ENCODE results near the gene C1QTNF2. TPM values are rescaled to one million over a fixed set of nuclear protein-coding genes. Genes with fewer than 3 reads are reported as not detected.

Gene C1QTNF2
- total and polyA plus RNA-seq, 2 of the 8 experiments (the other 6 are each of a cell fraction or from before 2014, with no cell fraction given), result 1.0 to 2.0 TPM

DNA sequence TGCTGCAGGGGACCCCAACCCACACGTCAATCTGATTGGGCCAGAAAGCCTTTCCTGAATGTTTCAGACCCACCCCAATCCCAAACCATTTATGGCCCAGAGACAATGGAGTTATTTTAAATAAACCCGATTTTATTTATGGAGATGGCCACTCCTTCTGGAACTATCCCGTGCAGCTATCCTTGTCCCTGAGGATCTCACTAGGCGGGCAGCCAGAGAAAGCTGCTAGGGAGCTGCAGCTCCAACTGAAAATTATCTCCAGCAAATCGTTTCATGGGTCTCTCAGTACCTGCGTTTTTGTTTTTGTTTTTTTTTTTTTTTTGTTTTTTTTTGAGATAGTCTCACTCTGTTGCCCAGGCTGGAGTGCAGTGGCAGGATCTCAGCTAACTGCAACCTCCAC is 23.0 kb downstream of the C1QTNF2 start:
- H2BK12ac ChIP-seq (ENCODE audit: low read depth, low read length), result no peak overlapping the region
- no peak overlapping the region for H2BK120ac ChIP-seq (replicated peaks; ENCODE audit: low read depth, low read length)
- H3K4ac ChIP-seq (replicated peaks; ENCODE audit: insufficient read length, low read depth, low read length), result no peak overlapping the region
- TF ChIP-seq ATF2 (IDR thresholded peaks at IDR 0.05; ENCODE audit: low read length) (no peak), MAX (IDR thresholded peaks at IDR 0.05) (no peak)
- no peak overlapping the region for H3K27ac ChIP-seq (ENCODE audit: low read depth, low read length)
- H3K27me3 ChIP-seq (replicated peaks in 1 of 4; ENCODE audit: control insufficient read depth in 3 of 4, extremely low read depth in 1 of 4, insufficient read depth in 3 of 4, low read length in 3 of 4), result no peaks in the 10 kb centered on the region
- H2BK5ac ChIP-seq (ENCODE audit: low read depth, low read length), result no peak overlapping the region
- no peak overlapping the region for H3K56ac ChIP-seq (replicated peaks; ENCODE audit: insufficient read length, low read depth, low read length)
- H3K23ac ChIP-seq (ENCODE audit: insufficient read length), result no peak overlapping the region
- H3K9me3 ChIP-seq (ENCODE audit: insufficient read depth in 2 of 2, low read depth in 1 of 2, low read length in 1 of 2), result no peaks in the 10 kb centered on the region
- H3K36me3 ChIP-seq (ENCODE audit: control insufficient read depth in 2 of 4, insufficient read depth in 4 of 4, low read length in 3 of 4), result no peaks in the 10 kb centered on the region
- H2AFZ ChIP-seq (ENCODE audit: low read length), result no peak overlapping the region
- H4K5ac ChIP-seq (ENCODE audit: insufficient read length, low read depth, low read length), result no peak overlapping the region
- no peak overlapping the region for H2BK20ac ChIP-seq (ENCODE audit: low read length)
- H3K9ac ChIP-seq (replicated peaks in 1 of 4; ENCODE audit: extremely low read depth in 1 of 4, low read depth in 3 of 4, low read length in 3 of 4), result no peak overlapping the region
- H4K20me1 ChIP-seq (replicated peaks in 1 of 2; ENCODE audit: control insufficient read depth in 1 of 2, insufficient read depth in 2 of 2, low read length in 2 of 2), result no peaks in the 10 kb centered on the region
- no peak overlapping the region for H2AK5ac ChIP-seq (ENCODE audit: low read depth, low read length)
- H3K18ac ChIP-seq (ENCODE audit: extremely low read depth, low read length), result no peak overlapping the region
- H4K8ac ChIP-seq (ENCODE audit: extremely low read depth, insufficient read depth, low read length), result no peak overlapping the region
- no peaks in the 10 kb centered on the region for H3K79me2 ChIP-seq (ENCODE audit: control insufficient read depth in 1 of 2, insufficient read depth in 2 of 2, low read length in 2 of 2)
- POLR2A ChIA-PET (ENCODE audit: partially characterized antibody), result interaction anchor here (1.5 kb wide), 1 partner anchor 10 kb away, joined by 4 read pairs; no protein-coding TSS in a partner anchor
- H2BK15ac ChIP-seq (ENCODE audit: low read length), result no peak overlapping the region
- H4K91ac ChIP-seq (replicated peaks; ENCODE audit: insufficient read length, low read length), result no peak overlapping the region
- CTCF ChIA-PET (ENCODE audit: partially characterized antibody), result interaction anchor here (0.9 to 12.9 kb wide), 11 partner anchors 10 to 325 kb away, joined by 3 to 231 read pairs (median 7); partner anchors contain the start of gene C1QTNF2
- no peaks in the 10 kb centered on the region for H3K23me2 ChIP-seq (ENCODE audit: low read depth, low read length)
- H3K4me2 ChIP-seq (ENCODE audit: insufficient read depth in 1 of 2, low read depth in 2 of 2, low read length in 2 of 2), result no peak overlapping the region
- H3K14ac ChIP-seq (ENCODE audit: insufficient read length), result no peak overlapping the region
- DNase-seq (ENCODE audit: low read depth in 1 of 2, low spot score in 2 of 2) (no peak), FAIRE-seq (no peak)
- no peak overlapping the region for H3K4me3 ChIP-seq (ENCODE audit: extremely low read depth in 1 of 4, insufficient read depth in 2 of 4, low read depth in 3 of 4, low read length in 4 of 4)
- H3K79me1 ChIP-seq (ENCODE audit: low read depth, low read length), result no peaks in the 10 kb centered on the region
- H3K4me1 ChIP-seq (replicated peaks in 1 of 4; ENCODE audit: control insufficient read depth in 3 of 4, insufficient read depth in 4 of 4, low read length in 3 of 4), result peaks cover 0 to 5% (median 4%) of the 10 kb centered on the region in 4 experiments; a peak in 5 of 7 replicates
- WGBS, 2 experiments (ENCODE audit: extremely low coverage in 1 of 2, insufficient coverage in 1 of 2, insufficient read length in 1 of 2, insufficient replicate concordance in 2 of 2, low coverage in 1 of 2, low lambda C conversion rate in 2 of 2, missing lambda C conversion rate in 1 of 2), result 90% methylated on average over 6 of the region's 6 CpGs; no CpG with 5 or more reads in 1 of the 2 experiments
